Esophagus muscularis mucosa (tissue), 4 donors: ENCODE data around the gene APMAP. TPM values are rescaled to one million over a fixed set of nuclear protein-coding genes. Genes with fewer than 3 reads are reported as not detected.

Experiments
- DNase-seq: peaks from one replicate; pipeline ENCODE4 v3.0.0-alpha.2; 2017; ENCODE audit errors: extremely low spot score
- H3K27ac ChIP-seq, 4 donors: fragments of 200-600 bp; sonication (generic); replicated peaks in 1 of 4; 1 replicate in 3 of 4; 2 replicates in 1 of 4; pipeline ENCODE4 v1.5.1; 2016 to 2019; ENCODE audit warnings: mild to moderate bottlenecking in 1 of 4
- H3K27me3 ChIP-seq, 4 donors: fragments of 200-600 bp; sonication (generic); one replicate each; pipeline versions ENCODE4 v1.5.1 to v1.6.0; 2016 to 2019
- H3K36me3 ChIP-seq, 4 donors: fragments of 200-600 bp; sonication (generic); one replicate each; pipeline ENCODE4 v1.5.1; 2016 to 2019
- H3K4me1 ChIP-seq, 4 donors: fragments of 200-600 bp; sonication (generic); one replicate each; pipeline ENCODE4 v1.5.1; 2016 to 2019
- H3K4me3 ChIP-seq, 4 donors: fragments of 200-600 bp; sonication (generic); 1 replicate in 2 of 4; 2 replicates in 2 of 4; pipeline ENCODE4 v1.5.1; 2016 to 2019; ENCODE audit warnings: mild to moderate bottlenecking in 4 of 4, moderate library complexity in 1 of 4
- H3K9me3 ChIP-seq, 4 donors: fragments of 200-600 bp; sonication (generic); 1 replicate in 3 of 4; 2 replicates in 1 of 4; pipeline ENCODE4 v1.5.1; 2016 to 2019
- CTCF ChIP-seq, 3 experiments: fragments of 200-600 bp in 2 of 3; fragments of 450-650 bp in 1 of 3; sonication (generic) in 2 of 3; IDR thresholded peaks; one replicate each; pipeline ENCODE4 v1.5.1; 2017 to 2019; ENCODE audit warnings: antibody characterized with exemption in 3 of 3, mild to moderate bottlenecking in 2 of 3, moderate library complexity in 1 of 3
- EP300 ChIP-seq: sonication (generic); formaldehyde crosslinking; IDR thresholded peaks from one replicate; pipeline ENCODE4 v1.6.1; 2017; ENCODE audit warnings: antibody characterized with exemption
- POLR2A ChIP-seq: fragments of 450-650 bp; IDR thresholded peaks from one replicate; pipeline ENCODE4 v1.6.1; 2017; ENCODE audit warnings: antibody characterized with exemption, moderate library complexity, mild to moderate bottlenecking, low read depth
- POLR2AphosphoS5 ChIP-seq, 2 donors: sonication (generic); formaldehyde crosslinking; IDR thresholded peaks; one replicate each; pipeline ENCODE4 v1.6.1; 2017; ENCODE audit warnings: antibody characterized with exemption in 2 of 2
- WGBS: methylation state at CpG from one replicate; pipeline ENCODE4 v1.1.5; 2018; 5-methylcytosine and 5-hydroxymethylcytosine counted together
- intact Hi-C: fragments of 100-400 bp; cut with DNase I; formaldehyde crosslinking; loops from one replicate; pipeline ENCODE4 v1.15.1; 2023
- total RNA-seq, 4 donors: library from RNA; depleted of rRNA; stranded (reverse); fragments of >200 nt; gene quantifications; one replicate each; pipeline versions ENCODE4 v1.1.0 to v1.2.1, GENCODE V29; 2016

Gene APMAP
- total RNA-seq, 4 donors from 2014 or later, result 21.6 to 35.6 (median 32.5) TPM

GRCh38 chr20:24991897-24992486 is 559 bp downstream of the APMAP start:
- intact Hi-C loops, result loop anchor here (5.0 to 10.0 kb wide), 4 partner anchors 205 to 400 kb away; partner anchors contain the start of genes ABHD12, ENTPD6 and PYGB
- Histone ChIP-seq H3K4me1 (peaks cover 44 to 72% (median 54%) of the 10 kb centered on the region in 4 donors), H3K4me3 (peak overlapping the region; percentile 68 to 93 (median 82)), H3K9me3 (no peaks in the 10 kb centered on the region), H3K27ac (peak overlapping the region; percentile 88 to 95 (median 93)), H3K36me3 (no peaks in the 10 kb centered on the region), H3K27me3 (no peaks in the 10 kb centered on the region)
- DNase-seq, result no peak
- WGBS, result under 1% methylated on average over 35 of the region's 36 CpGs
- TF ChIP-seq CTCF (IDR thresholded peaks at IDR 0.05) (no peak), POLR2A (no peak), EP300 (no peak), POLR2AphosphoS5 (IDR thresholded peaks at IDR 0.05) (no peak)

GRCh38 chr20:24990810-24991252 is 1.7 kb downstream of the APMAP start:
- Histone ChIP-seq H3K4me1 (peaks cover 44 to 68% (median 51%) of the 10 kb centered on the region in 4 donors), H3K4me3 (peak overlapping the region in 1 of 4 donors; percentile 93), H3K27me3 (no peaks in the 10 kb centered on the region), H3K27ac (no peak overlapping the region), H3K9me3 (no peaks in the 10 kb centered on the region), H3K36me3 (no peaks in the 10 kb centered on the region)
- no peak for DNase-seq
- WGBS, result 94% methylated on average over 2 of the region's 2 CpGs
- TF ChIP-seq POLR2AphosphoS5 (IDR thresholded peaks at IDR 0.05) (no peak), POLR2A (no peak), CTCF (IDR thresholded peaks at IDR 0.05) (no peak), EP300 (no peak)
- intact Hi-C loops, result loop anchor here (5.0 to 10.0 kb wide), 4 partner anchors 206 to 401 kb away; partner anchors contain the start of genes ABHD12, ENTPD6 and PYGB

- no peak for DNase-seq
- intact Hi-C loops, result loop anchor here (5.0 kb wide), 1 partner anchor 413 kb away; no protein-coding TSS in a partner anchor
- Histone ChIP-seq H3K4me1 (peaks cover 27 to 51% (median 36%) of the 10 kb centered on the region in 4 donors), H3K27ac (no peak overlapping the region), H3K4me3 (no peak overlapping the region), H3K27me3 (no peaks in the 10 kb centered on the region), H3K9me3 (no peaks in the 10 kb centered on the region), H3K36me3 (no peaks in the 10 kb centered on the region)
- WGBS, result 75% methylated on average over 3 of the region's 3 CpGs
- TF ChIP-seq CTCF (IDR thresholded peaks at IDR 0.05) (no peak), EP300 (no peak), POLR2AphosphoS5 (IDR thresholded peaks at IDR 0.05) (no peak), POLR2A (no peak)
Measured at GRCh38 chr20:24989162-24989561, 3.4 kb downstream of the APMAP start.

- TF ChIP-seq CTCF (IDR thresholded peaks at IDR 0.05) (no peak), POLR2AphosphoS5 (IDR thresholded peaks at IDR 0.05) (no peak)
- H3K36me3 ChIP-seq, result peaks cover 0 to 9% (median 5%) of the 10 kb centered on the region in 4 donors
- no peaks in the 10 kb centered on the region for H3K27me3 ChIP-seq
- intact Hi-C loops, result loop anchor here (5.0 kb wide), 1 partner anchor 414 kb away; no protein-coding TSS in a partner anchor
- no peak overlapping the region for H3K27ac ChIP-seq
- peaks cover 17 to 41% (median 26%) of the 10 kb centered on the region in 4 donors for H3K4me1 ChIP-seq
- H3K4me3 ChIP-seq, result no peak overlapping the region
- WGBS, result 92% methylated on average over 7 of the region's 7 CpGs
- H3K9me3 ChIP-seq, result no peaks in the 10 kb centered on the region
- DNase-seq, result no peak
Measured at GRCh38 chr20:24987873-24988835, 4.4 kb downstream of the APMAP start.
